Left lung (tissue), 10 donors: ENCODE measurements around the gene FBXW8. TPM values are rescaled to one million over a fixed set of nuclear protein-coding genes. Genes with fewer than 3 reads are reported as not detected.

Experiments used
- ATAC-seq: fragments of 200-7000 bp; cut with Tn5 transposase; one replicate; pipeline ENCODE4 v1.9.1; 2020; ENCODE audit warnings: moderate library complexity
- DNase-seq, 4 donors: peaks; one replicate each; pipeline ENCODE4 v3.0.0-alpha.2; 2013 to 2020
- H3K27ac ChIP-seq, 2 donors: fragments of 200-600 bp; sonication (generic) in 1 of 2; one replicate each; pipeline versions ENCODE4 v1.5.0 to v1.8.0; 2020 to 2021
- H3K27me3 ChIP-seq, 2 donors: fragments of 200-600 bp; sonication (generic) in 1 of 2; one replicate each; pipeline versions ENCODE4 v1.5.0 to v1.8.0; 2020 to 2021
- H3K36me3 ChIP-seq, 2 donors: fragments of 200-600 bp; sonication (generic) in 1 of 2; one replicate each; pipeline versions ENCODE4 v1.5.0 to v1.8.0; 2020 to 2021
- H3K4me1 ChIP-seq, 2 donors: fragments of 200-600 bp; one replicate each; pipeline ENCODE4 v1.8.0; 2021
- H3K4me3 ChIP-seq, 2 donors: fragments of 200-600 bp; sonication (generic) in 1 of 2; one replicate each; pipeline versions ENCODE4 v1.5.0 to v1.8.0; 2020 to 2021; ENCODE audit warnings: mild to moderate bottlenecking in 1 of 2
- H3K9me3 ChIP-seq, 2 donors: fragments of 200-600 bp; sonication (generic) in 1 of 2; one replicate each; pipeline versions ENCODE4 v1.5.0 to v1.8.0; 2020 to 2021
- CTCF ChIP-seq, 2 donors: fragments of 200-600 bp; sonication (generic) in 1 of 2; IDR thresholded peaks; one replicate each; pipeline versions ENCODE4 v1.5.0 to v1.8.0; 2021; ENCODE audit warnings: antibody characterized with exemption in 2 of 2
- intact Hi-C, 2 donors: fragments of 100-400 bp; cut with DNase I; formaldehyde crosslinking; loops; one replicate each; pipeline versions ENCODE4 v1.11.2 to v1.14.2; 2022
- polyA plus RNA-seq, 6 donors: library from polyadenylated mRNA; unstranded; fragments of 120-200 nt; gene quantifications; one replicate each; pipeline ENCODE4 v1.2.1, GENCODE V29; 2013; ENCODE audit not compliant: insufficient read length in 6 of 6
- total RNA-seq, 2 donors: library from RNA; stranded (reverse); fragmentation: NEBNext Ultra II Directional; extraction: Animal tissue kit (Norgen Biotek cat#: 25700); gene quantifications; one replicate each; pipeline ENCODE4 v1.2.1, GENCODE V29; 2021
- donor health status: DM: no; HTN: yes; CAD: no.
- donor health status: DM: no; HTN: no; CAD: no.

FBXW8 gene
- total and polyA plus RNA-seq, 8 donors = 16.0 to 28.4 (median 24.6) TPM

- H3K27me3 ChIP-seq = no peaks in the 10 kb centered on the region
- no peak for TF ChIP-seq CTCF (IDR thresholded peaks at IDR 0.05)
- ATAC-seq (no peak), DNase-seq (no peak)
- no peak overlapping the region for H3K4me3 ChIP-seq
- no peak overlapping the region for H3K27ac ChIP-seq
- H3K4me1 ChIP-seq = no peaks in the 10 kb centered on the region
- H3K9me3 ChIP-seq = no peaks in the 10 kb centered on the region
- H3K36me3 ChIP-seq = peaks cover 0 to 25% of the 10 kb centered on the region in 2 donors
- intact Hi-C loops = no loop called here
Observed at GRCh38 chr12:116962783-116963356, 52.1 kb downstream of the FBXW8 start.

- DNase-seq (no peak), ATAC-seq (no peak)
- Histone ChIP-seq H3K4me3 (no peak overlapping the region), H3K9me3 (no peaks in the 10 kb centered on the region), H3K27me3 (no peaks in the 10 kb centered on the region), H3K36me3 (peaks cover 0 to 25% of the 10 kb centered on the region in 2 donors), H3K27ac (no peak overlapping the region), H3K4me1 (no peaks in the 10 kb centered on the region)
- no peak for TF ChIP-seq CTCF (IDR thresholded peaks at IDR 0.05)
- intact Hi-C loops = no loop called here
Observed at GRCh38 chr12:116964054-116965050, 53.6 kb downstream of the FBXW8 start.

GRCh38 chr12:116968986-116969385, 58.2 kb downstream of the FBXW8 start:
- Histone ChIP-seq H3K27me3 (no peaks in the 10 kb centered on the region), H3K4me3 (no peak overlapping the region), H3K9me3 (no peaks in the 10 kb centered on the region), H3K4me1 (no peaks in the 10 kb centered on the region), H3K27ac (no peak overlapping the region), H3K36me3 (peaks cover 0 to 34% of the 10 kb centered on the region in 2 donors)
- DNase-seq = no peak
- TF ChIP-seq CTCF (IDR thresholded peaks at IDR 0.05) = no peak
- intact Hi-C loops = no loop called here
- no peak for ATAC-seq

GRCh38 chr12:116969615-116970585, 59.1 kb downstream of the FBXW8 start:
- Histone ChIP-seq H3K27me3 (no peaks in the 10 kb centered on the region), H3K9me3 (no peaks in the 10 kb centered on the region), H3K27ac (no peak overlapping the region), H3K4me3 (no peak overlapping the region), H3K4me1 (no peaks in the 10 kb centered on the region), H3K36me3 (peaks cover 0 to 31% of the 10 kb centered on the region in 2 donors)
- intact Hi-C loops = no loop called here
- DNase-seq (peak in 1 of 4 donors; percentile 46), ATAC-seq (no peak)
- no peak for TF ChIP-seq CTCF (IDR thresholded peaks at IDR 0.05)
